GM18511 (cell line): ENCODE data around the gene CDK5RAP2.

Experiments
- ATAC-seq: cut with Tn5 transposase; IDR thresholded peaks from one replicate; pipeline ENCODE4 v1.9.1; 2021; ENCODE audit warnings: mild to moderate bottlenecking, moderate library complexity; ENCODE audit not compliant: unreplicated experiment

CDK5RAP2 gene

DNA sequence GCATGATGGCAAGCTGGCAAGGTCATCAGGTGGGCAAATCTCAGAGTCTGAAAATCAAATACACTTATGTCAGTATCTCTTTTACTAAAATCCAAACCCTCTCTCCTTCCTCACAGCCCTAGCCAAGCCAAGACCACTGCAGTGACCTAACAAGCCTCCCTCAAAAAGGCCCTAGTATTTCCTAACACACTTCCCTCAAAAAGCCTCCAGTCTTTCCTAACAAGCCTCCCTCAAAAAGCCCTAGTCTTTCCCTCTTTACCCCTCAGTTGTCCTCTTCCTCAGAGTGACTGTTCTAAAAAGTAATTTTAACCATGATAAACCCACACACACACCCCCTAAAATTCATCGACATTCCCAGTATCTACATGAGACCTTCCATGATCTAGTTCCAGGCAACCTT is 140.0 kb downstream of the CDK5RAP2 start:
- ATAC-seq, result no peak

DNA sequence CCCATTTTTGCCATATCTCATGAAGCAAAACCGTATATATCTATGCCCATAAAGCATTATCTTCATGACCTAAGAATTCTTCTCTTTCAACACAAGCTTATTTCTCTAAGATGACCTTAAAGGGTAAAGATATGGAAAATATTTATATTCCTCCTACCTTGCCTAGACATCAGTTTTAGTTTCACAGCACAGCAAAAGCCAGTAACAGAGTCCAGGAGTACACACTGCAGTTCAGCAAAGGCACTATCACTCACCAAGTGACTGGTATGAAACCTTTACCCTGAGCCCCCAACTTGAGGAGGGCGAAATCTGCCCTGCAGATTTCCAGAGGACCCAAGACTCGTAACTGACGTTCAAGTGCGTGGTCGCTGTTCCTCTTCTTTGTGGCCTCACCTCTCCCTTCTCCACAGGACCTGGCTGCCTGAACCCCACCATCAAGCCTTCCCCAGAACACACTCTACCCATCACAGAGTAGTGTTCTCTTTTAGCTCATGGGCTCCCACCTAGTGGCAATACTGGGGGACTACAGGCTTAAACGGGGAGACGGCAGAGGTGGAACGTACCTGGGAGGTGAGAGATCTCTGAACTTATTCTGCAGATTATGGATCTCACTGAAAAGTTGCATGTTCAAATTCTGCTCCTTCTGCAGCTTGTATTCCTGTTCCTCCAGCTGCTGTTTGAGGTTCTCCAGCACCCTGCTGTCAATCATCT is 141.0 kb downstream of the CDK5RAP2 start:
- ATAC-seq, result no peak

DNA sequence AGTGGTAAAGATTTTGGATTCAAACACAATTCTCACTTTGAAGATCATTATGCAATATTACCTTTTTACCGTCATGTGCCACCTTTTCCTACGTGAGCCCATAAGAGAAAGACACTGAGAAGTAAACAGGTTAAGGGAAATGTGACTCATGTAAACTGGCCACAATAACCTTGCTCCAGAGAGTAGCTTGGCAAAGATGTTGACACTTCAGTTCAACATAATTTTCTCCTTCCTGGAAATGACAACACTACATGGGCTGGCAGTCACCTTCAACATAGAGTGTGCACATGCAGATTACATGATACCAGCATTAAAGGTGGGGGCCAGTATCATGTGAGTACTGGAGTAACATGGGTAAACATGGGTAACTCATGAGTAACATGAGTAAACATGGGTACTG is 141.9 kb downstream of the CDK5RAP2 start:
- no peak for ATAC-seq

DNA sequence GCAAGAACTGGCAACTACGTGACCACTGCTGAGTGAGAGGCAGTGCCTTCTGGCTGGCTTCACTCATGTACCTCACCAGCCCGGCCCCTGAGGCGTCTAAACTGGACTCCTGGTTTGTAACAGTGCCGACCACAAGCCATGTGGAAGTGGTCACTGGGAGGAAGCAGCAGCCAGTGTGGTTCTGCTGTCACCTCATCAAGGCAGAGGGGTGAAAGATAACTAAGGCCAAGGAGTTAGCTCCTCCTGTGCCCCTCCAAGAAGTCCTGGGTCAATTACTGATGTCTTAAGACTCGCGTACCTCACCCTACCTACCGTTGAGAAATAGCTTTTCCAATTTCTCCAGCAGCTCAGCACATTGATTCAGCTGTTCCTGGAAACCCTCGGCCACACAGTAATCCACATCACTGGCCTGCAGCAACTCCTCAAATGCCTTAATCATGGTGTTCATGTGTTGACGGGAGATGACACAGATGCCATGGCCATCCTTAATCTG is 142.9 kb downstream of the CDK5RAP2 start:
- ATAC-seq, result no peak

DNA sequence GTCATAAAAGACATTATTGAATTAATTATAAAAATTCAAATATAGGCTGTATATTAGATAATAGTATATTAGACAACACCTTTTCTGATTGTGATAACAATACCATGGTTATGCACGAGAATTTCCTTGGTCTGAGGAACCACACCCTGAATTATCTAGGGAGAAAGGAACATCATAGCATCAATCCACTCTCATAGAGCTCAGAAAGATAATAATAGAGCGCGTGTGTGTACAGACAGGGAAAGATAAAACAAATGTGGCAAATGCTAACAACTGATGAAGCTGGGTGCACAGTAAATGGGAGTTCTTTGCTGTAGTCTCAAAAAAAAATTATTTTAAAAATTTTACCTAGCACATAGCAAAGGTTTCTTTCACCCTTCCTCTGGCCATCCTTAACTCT is 143.5 kb downstream of the CDK5RAP2 start:
- no peak for ATAC-seq

DNA sequence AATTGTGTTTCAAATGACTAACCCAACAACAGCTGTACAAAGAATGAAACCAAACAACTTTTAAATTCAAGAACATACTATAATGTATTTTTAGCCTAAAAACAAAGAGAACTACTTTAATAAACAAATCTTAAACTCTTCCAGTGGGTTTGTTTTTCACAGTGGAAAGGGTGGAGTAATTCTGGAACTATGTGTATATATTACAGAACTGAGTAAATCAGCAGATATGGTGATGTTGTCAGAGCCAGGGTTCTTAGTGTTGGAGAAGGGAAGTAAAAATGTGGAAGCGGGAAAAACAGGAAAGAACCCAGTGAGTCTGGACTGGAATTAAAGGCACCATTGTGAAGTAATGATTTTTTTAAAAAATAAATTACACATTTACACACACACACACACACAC is 144.9 kb downstream of the CDK5RAP2 start:
- no peak for ATAC-seq

DNA sequence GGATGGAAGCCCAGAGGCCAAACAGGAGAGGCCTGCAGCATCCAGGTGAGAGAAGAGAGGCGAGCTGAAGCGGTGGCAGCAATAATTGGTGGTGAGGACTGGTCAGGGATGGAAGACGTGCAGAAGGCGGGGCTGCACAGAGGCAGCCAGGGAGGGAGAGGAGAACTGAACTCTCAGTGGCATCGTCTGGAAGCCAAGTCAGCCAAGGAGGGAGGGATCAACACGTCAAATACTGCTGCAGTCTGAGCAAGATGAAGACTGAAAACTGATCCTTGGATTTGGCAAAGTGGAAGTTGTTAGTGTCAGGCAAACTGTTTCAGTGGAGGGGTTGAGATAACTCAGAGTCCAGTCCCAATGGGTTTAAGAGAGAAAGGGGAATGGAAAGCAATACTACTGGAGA is 145.4 kb downstream of the CDK5RAP2 start:
- ATAC-seq, result no peak

DNA sequence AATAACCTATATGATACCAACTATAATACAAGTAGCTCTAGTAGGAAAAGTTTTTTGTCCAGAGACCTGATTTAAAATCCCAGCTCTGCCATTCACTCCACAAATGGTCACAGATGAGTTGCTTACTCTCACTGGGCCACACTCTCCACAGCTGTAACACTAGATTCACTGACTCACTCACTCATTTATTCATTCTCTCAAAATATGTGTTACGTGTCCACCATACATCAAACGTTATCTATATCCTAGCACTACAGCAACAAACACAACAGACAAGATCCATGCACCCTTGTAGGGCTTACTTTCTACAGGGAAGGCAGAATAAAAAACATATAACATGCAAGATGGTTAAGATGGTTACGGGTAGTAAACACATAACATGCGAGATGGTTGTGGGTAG is 146.3 kb downstream of the CDK5RAP2 start:
- no peak for ATAC-seq

DNA sequence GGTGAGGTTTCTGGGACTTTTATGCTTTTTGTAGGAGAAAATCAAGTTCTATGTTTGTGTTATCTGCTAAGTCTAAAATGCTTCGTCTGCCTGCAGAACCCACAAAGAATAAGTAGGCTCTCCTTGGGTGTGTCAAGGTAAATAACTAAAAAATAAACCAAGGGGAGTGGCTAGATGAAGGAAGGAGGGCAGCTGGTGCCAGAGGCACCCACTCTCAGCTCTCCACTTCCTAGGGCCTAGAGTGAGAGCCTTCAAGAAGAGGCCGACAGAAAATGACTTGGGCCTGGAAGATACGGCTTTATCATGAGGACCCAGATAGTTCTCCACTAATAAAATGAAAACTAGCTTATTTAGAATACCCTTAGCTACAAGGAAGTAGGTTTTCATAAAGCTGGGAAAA is 147.4 kb downstream of the CDK5RAP2 start:
- no peak for ATAC-seq

DNA sequence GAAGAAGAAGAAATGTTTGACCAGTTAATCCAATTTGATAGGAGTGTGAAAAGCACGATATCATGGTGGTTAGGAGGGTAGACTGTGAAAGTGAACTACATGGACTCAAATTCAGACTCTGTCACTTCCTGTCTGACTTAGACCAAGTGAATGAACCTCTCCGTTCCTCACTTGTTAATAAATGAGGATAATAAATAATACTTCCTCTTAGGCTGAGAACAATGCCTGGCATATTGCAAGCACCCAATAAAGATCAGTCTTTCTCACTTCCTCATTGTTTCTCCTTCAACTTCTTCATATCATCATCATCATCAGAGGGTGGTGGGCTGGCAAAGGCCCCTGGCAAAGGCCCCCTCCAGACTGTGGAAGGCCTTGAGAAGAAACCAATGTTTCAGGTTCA is 148.7 kb downstream of the CDK5RAP2 start:
- no peak for ATAC-seq

DNA sequence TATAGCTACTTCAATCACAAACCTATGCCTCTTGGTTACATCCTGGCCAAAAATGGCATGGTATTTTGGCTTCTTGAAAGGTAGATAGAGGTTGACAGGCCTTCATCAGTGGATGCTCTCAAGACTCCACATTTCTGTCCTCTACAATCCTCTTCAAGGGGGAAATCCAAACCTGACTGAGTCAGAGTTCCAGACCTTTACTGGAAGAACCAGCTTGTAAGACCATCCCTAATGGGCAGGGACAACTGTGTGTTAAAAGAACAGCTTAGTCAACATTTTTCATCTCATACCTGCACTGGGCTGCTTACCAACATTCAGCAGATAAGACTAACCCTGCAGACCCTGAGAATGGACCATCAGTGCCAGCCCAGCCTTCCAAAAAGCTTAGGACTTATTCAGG is 155.7 kb downstream of the CDK5RAP2 start:
- ATAC-seq, result no peak

DNA sequence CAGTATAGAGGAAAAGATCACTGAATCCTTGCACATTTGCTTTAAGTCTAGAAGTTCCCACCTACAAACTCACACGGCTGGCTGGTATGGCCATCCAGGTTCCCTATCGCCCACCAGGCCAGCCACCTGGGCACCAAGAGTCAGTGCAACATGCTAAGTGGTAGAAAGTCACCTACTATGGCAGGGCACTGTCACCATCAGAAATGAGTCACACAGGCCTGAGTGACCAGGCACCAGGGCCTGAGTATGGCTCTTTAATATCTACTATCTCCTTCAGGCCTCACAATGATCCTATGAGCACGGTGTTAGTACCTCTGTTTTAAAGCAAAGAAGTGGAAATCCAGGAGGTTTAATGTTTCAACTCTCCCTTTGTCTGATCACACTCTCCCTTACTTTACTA is 156.2 kb downstream of the CDK5RAP2 start:
- no peak for ATAC-seq

DNA sequence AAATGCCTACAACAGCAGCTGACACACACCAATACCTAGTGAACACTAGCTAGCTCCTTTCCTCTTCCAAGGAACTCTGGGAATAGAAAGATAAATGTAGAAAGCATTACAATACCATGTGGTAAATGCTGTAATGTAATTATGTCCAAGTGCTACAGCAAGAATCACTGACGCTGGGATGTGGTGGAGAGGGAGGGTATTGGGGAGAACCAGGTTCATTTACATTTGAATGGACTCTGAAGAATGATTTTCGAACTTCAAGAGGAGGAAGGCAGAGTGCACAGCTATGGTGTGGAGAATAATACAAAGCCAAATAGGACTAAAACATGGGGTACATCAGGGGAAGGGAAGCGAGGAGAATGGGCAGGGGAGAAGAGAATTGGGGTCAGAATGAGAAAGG is 158.0 kb downstream of the CDK5RAP2 start:
- no peak for ATAC-seq

DNA sequence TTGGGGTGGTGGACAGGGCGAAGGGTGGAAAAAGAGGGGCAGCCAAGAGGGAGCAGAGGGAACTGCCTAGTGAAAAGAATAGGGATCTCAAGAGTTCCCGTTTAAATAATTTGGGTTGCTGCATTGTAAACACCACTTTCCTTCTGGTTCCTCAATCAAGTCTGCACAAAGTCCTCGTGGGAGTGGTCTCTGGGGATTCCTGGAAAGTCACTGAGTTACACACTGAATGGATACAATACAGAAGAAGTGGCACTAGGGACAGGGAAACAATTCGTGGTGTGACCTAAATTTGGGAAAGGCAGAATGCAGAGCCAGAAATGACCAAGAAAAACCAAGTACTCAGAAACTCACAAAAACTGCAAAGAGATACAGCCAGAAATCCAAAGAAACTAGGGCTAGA is 161.7 kb downstream of the CDK5RAP2 start:
- no peak for ATAC-seq

DNA sequence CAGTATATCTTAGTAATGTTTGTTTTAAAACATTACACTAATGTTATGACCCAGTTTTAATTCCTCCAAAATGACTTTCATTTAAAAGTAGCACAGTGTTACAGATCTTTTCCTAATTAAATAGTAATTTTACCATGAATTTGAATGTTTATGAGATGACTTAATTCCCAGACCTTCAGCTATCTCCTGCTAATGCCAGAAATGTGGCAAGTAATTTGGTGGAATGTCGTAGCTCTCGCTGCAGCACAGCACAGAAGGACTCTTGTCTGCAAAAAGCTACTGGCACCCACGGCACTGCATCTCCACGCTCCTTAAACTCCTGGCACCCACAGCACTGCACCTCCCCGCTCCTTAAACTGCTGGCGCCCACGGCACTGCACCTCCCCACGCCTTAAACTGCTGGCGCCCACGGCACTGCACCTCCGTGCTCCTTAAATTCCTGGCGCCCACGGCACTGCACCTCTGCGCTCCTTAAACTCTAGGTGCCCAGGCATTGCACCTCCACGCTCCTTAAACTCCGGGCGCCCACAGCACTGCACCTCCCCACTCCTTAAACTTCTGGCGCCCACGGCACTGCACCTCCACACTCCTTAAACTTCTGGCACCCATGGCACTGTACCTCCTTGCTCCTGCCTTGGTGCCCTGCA is 163.1 kb downstream of the CDK5RAP2 start:
- ATAC-seq, result no peak

DNA sequence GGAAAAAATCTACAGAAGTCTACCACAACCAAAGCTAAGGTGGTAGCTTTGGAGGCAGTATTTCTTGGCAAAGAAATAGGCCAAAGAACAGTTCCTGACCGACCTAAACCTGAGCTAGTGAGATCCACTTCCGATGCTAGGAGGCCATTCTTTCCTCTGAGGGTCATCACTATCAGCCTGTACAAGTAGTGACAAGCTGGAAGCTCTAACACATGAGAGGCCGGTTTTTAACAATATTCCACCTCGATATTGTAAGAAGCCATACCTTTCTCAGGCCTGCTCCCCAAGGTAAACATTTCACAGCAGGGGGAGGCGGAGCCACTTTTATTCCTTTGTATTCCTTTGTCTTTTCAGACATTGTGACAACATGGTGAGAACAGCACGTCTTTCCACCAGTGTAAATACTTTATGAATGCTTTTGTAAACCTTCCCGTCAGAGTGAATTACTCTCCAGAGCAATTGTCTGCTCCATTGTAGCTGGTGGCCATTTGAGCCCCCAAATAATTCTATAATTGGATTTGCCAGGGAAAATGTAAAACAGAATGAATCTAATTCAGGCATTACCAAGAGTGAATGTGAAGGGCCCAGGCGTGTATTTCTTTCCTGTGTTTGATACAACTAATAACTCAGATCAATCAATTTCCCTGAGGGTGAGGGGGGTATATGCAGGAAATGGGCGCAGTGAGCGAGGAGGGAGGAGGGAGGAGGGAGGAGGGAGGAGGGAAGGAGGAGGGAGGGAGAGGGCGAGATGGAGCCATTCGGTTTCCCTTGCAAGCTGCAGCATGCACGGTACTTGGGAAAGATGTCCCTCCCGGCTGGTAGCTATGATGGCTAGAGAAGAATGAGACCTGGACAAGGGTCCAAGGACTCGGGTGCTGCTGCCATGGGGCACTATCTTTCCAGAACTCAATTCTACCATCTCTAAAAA is 166.6 kb downstream of the CDK5RAP2 start:
- ATAC-seq, result no peak

DNA sequence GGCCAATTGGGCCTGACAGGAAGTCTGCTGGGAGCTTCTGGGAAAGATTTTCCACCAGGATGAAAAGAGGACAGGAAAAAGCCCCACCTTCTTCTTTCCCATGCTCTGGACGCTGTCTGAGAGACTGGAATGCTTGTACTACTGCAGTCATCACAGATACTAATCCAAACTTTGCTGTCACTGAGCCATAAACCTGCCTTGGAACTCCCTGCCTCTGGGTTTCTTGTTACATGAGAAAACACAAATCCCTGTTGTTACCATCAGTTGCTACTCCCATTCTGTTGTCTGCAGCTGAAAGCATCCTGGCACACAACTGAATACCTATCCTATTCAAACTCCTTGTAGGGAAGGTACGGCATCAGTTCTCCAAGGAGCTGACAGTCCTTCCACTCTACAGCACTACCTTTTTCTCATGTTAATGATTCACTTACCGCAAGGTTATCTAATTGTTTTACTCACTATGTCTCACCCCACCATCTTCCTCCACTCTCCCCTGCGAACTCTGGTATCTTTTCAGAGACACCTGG is 167.5 kb downstream of the CDK5RAP2 start:
- no peak for ATAC-seq

DNA sequence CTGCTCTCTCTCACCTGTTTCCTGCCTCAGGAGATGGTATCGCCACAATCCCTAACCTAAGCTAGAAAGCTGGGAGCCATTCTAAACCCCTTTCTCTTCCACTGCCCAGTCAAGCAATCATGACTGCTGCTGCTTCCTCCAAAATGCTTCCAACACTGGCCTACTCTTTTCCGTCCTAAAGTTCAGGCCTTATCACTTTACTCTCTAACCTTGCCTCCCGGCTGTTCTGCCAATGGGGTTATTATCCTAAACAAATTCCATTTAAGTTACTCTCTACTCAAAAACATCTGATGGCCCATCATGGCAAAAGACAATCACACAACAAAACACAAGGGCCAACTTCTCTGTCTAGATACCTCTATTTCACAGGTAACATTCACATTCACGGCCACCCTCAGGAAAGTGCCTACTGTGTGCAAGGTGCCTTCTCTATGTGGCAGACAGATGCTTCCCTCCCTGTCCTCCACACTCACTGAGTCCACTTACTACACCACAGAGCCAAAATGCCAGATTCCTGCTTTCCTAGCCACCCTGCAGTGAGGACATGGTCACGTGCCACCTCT is 168.0 kb downstream of the CDK5RAP2 start:
- no peak for ATAC-seq

DNA sequence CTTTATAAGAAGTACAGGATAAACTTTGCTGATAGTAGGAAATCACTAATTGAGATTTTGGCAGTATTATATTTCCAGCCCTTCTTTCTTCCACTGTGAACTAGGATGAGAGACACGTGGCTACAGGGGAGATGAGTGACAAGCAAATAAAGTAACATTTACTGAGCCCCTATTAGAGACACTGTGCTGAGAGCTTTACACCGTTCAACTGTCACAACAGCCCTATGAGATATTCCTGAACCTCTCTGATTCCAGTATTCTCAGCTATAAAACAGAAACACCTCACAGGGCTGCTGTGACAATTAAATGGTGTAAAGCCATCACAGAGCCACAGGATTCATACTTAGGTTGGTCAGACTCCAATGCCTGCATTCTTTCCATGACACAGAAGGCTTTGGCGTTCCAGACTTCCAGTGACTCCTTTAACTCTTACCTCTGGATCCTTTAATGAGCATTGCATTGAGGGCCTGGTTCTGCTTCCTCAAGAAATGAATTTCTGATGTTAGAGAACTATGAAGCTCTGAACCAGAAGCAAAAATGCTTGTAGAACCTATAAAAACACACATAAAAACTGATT is 169.0 kb downstream of the CDK5RAP2 start:
- no peak for ATAC-seq

DNA sequence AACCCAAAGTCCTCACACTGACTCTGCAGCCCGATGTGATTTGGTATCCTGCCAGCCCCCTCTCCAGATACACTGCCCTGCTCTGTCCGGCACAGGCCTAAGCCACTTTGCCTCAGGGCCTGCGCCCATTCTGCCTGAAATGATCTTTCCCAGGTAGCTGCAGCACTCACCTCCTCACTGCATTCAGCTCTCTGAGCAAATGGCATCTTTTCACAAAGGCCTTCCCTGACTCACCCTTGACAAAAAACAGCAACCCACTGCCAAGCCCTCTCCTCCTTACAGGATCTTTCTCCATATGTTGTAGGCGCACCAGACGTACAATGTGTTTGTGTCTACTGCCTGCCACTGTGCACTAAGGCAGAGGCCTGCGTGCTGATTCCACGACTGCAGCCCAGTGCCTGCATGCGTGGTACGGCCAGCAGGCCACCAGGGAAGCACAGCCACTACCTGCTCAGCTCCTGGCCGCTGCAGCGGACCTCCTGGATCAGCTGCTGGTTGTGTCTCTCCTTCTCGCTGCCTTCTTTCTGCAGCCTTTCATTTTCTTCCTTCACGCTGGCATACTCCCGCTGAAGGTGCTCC is 171.2 kb downstream of the CDK5RAP2 start:
- ATAC-seq, result no peak
